ENCODE measurements around the gene OMP. TPM values are rescaled to one million over a fixed set of nuclear protein-coding genes. Genes with fewer than 3 reads are reported as not detected.

The OMP gene
- total RNA-seq, 1 experiment from 2014 or later, result not detected

GRCh38 chr11:77113382-77114088 lies 10.9 kb downstream of the OMP start:
- ChIA-PET POLR2A (interaction anchor here (0.7 kb wide), 1 partner anchor 20 kb away, joined by 3 read pairs; no protein-coding TSS in a partner anchor), CTCF (interaction anchor here (0.7 to 8.2 kb wide), 20 partner anchors 9 to 194 kb away, joined by 3 to 86 read pairs (median 5); partner anchors contain the start of gene MYO7A)
- Mint-ChIP-seq H3K27ac (peak overlapping the region; percentile 64), H3K4me1 (peaks cover 12% of the 10 kb centered on the region), H3K9me3 (no peaks in the 10 kb centered on the region), H3K4me3 (no peak overlapping the region), H3K36me3 (no peaks in the 10 kb centered on the region), H3K27me3 (ENCODE audit: low read depth) (no peaks in the 10 kb centered on the region)
- ATAC-seq, result peak; percentile 65
- TF ChIP-seq CTCF (IDR thresholded peaks at IDR 0.05), result peak; percentile 45
- TF ChIP-seq, protein P1, sequence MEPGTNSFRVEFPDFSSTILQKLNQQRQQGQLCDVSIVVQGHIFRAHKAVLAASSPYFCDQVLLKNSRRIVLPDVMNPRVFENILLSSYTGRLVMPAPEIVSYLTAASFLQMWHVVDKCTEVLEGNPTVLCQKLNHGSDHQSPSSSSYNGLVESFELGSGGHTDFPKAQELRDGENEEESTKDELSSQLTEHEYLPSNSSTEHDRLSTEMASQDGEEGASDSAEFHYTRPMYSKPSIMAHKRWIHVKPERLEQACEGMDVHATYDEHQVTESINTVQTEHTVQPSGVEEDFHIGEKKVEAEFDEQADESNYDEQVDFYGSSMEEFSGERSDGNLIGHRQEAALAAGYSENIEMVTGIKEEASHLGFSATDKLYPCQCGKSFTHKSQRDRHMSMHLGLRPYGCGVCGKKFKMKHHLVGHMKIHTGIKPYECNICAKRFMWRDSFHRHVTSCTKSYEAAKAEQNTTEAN (CRISPR knock-in tag; IDR thresholded peaks at IDR 0.05), result no peak
- DNase-seq (ENCODE audit: low spot score), result peak; percentile 60

DNA sequence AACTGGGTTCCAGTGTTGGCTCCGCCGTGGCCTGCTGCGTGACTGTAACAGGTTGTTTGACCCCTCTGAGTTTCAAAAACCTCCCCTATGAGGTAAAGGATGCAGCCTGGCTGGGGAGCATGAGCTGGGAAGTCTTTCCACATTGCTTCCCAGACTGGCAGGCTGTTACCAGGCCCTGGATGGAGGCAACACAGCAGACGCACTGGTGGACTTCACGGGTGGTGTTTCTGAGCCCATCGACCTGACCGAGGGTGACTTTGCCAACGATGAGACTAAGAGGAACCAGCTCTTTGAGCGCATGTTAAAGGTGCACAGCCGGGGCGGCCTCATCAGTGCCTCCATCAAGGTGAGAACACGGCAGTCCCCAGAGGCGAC lies 11.4 kb downstream of the OMP start:
- CTCF ChIA-PET, result interaction anchor here (0.9 to 8.2 kb wide), 18 partner anchors 7 to 194 kb away, joined by 3 to 86 read pairs (median 8); partner anchors contain the start of gene MYO7A
- no peaks in the 10 kb centered on the region for H3K27me3 Mint-ChIP-seq (ENCODE audit: low read depth)
- no peak for DNase-seq (ENCODE audit: low spot score)
- no peak overlapping the region for H3K4me3 Mint-ChIP-seq
- no peak for TF ChIP-seq E2F1 (CRISPR knock-in tag; IDR thresholded peaks at IDR 0.05)
- TF ChIP-seq, protein P2, sequence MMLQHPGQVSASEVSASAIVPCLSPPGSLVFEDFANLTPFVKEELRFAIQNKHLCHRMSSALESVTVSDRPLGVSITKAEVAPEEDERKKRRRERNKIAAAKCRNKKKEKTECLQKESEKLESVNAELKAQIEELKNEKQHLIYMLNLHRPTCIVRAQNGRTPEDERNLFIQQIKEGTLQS (CRISPR knock-in tag; conservative IDR thresholded peaks at IDR 0.05), result no peak
- TF ChIP-seq E2F5 (CRISPR knock-in tag; IDR thresholded peaks at IDR 0.05), result no peak
- TF ChIP-seq CDX4 (CRISPR knock-in tag; IDR thresholded peaks at IDR 0.05; ENCODE audit: borderline replicate concordance), result no peak
- TF ChIP-seq CREM (CRISPR knock-in tag; IDR thresholded peaks at IDR 0.05), result no peak
- TF ChIP-seq FOXP1 (CRISPR knock-in tag; IDR thresholded peaks at IDR 0.05; ENCODE audit: borderline replicate concordance), result no peak
- TF ChIP-seq JAZF1 (CRISPR knock-in tag; IDR thresholded peaks at IDR 0.05), result no peak
- no peak for TF ChIP-seq MYBL2 (CRISPR knock-in tag; IDR thresholded peaks at IDR 0.05)
- TF ChIP-seq SP1 (CRISPR knock-in tag; conservative IDR thresholded peaks at IDR 0.05), result no peak
- no peak for TF ChIP-seq CREB1 (CRISPR knock-in tag; IDR thresholded peaks at IDR 0.05)
- TF ChIP-seq, protein P3, sequence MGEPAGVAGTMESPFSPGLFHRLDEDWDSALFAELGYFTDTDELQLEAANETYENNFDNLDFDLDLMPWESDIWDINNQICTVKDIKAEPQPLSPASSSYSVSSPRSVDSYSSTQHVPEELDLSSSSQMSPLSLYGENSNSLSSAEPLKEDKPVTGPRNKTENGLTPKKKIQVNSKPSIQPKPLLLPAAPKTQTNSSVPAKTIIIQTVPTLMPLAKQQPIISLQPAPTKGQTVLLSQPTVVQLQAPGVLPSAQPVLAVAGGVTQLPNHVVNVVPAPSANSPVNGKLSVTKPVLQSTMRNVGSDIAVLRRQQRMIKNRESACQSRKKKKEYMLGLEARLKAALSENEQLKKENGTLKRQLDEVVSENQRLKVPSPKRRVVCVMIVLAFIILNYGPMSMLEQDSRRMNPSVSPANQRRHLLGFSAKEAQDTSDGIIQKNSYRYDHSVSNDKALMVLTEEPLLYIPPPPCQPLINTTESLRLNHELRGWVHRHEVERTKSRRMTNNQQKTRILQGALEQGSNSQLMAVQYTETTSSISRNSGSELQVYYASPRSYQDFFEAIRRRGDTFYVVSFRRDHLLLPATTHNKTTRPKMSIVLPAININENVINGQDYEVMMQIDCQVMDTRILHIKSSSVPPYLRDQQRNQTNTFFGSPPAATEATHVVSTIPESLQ (CRISPR knock-in tag; IDR thresholded peaks at IDR 0.05), result no peak
- TF ChIP-seq, protein P4, sequence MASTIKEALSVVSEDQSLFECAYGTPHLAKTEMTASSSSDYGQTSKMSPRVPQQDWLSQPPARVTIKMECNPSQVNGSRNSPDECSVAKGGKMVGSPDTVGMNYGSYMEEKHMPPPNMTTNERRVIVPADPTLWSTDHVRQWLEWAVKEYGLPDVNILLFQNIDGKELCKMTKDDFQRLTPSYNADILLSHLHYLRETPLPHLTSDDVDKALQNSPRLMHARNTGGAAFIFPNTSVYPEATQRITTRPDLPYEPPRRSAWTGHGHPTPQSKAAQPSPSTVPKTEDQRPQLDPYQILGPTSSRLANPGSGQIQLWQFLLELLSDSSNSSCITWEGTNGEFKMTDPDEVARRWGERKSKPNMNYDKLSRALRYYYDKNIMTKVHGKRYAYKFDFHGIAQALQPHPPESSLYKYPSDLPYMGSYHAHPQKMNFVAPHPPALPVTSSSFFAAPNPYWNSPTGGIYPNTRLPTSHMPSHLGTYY (CRISPR knock-in tag; IDR thresholded peaks at IDR 0.05), result no peak
- no peak for TF ChIP-seq FOXJ3 (CRISPR knock-in tag; IDR thresholded peaks at IDR 0.05; ENCODE audit: borderline replicate concordance)
- TF ChIP-seq ZNF317 (CRISPR knock-in tag; IDR thresholded peaks at IDR 0.05; ENCODE audit: borderline replicate concordance, low read depth), result no peak
- no peak for TF ChIP-seq ARID4B (CRISPR knock-in tag; IDR thresholded peaks at IDR 0.05; ENCODE audit: borderline replicate concordance)
- no peak for ATAC-seq
- H3K27ac Mint-ChIP-seq, result no peak overlapping the region
- no peaks in the 10 kb centered on the region for H3K9me3 Mint-ChIP-seq
- H3K36me3 Mint-ChIP-seq, result no peaks in the 10 kb centered on the region
- POLR2A ChIA-PET, result no interaction called here
- H3K4me1 Mint-ChIP-seq, result peaks cover 12% of the 10 kb centered on the region
